GM19035 (cell line): ENCODE data around the gene FBXW4.

ENCODE experiments used
- ATAC-seq: cut with Tn5 transposase; IDR thresholded peaks from one replicate; pipeline ENCODE4 v1.9.1; 2021; ENCODE audit not compliant: unreplicated experiment

The FBXW4 gene

DNA sequence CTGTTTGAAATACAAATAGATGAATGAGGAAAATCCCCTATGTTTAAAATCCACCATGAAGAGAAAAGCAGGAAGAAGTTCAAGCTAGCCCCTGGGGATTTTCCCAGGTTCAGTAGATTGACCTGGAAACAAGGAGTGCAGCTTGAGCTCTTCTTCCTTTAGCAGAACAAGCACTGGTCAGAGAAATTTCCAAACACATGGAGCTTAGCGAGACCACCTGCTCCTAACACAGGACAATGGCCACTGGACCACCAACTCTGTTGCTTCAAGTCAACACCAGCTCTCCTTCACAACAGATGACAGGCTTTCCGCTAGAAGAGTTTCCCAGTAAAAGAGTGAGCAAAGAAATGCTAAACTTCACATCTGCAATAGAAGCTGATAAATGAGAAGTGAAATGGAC is 9.4 kb upstream of the FBXW4 start:
- no peak for ATAC-seq

DNA sequence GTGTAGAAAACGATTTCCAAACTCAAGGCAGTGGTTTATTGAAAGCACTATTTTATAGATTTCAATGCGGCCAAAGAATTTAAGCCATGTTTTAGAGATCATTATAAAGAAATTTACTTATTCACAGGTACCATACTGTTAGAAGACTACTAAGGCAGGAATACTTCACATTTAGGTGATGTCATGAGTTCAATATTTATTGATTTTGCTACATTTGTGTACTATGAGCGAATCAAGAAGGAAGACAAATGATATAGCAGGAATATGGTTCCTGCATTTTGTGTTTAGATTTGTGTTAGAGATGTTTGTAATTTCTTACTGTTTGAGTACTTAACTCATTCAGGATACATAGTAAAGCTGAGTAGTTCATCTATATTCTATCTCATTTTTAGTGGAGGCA is 1.7 kb upstream of the FBXW4 start:
- ATAC-seq: no peak

DNA sequence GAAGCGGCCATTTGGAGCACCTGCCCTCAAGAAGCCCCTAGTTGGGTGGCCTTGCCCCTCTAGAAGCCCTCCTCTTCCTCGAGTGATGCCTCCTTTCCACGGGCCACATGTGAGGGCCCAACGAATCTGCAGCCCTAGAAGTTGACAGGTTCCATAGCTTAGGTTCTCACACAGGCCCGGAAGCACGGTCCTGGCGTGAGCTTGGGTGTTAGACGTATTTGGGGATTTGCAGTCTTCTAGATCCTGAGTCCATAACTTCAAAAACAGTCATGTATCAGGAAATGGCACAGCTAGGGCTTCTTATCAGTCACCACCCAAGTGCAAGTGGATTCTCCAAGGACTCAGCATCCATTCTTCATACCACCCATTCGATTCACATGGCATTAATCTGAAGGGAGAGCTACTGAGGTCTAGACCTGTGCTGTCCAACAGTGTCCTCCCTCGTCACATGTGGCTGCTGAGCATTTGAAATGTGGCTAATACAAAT is 477 bp upstream of the FBXW4 start:
- ATAC-seq: no peak

DNA sequence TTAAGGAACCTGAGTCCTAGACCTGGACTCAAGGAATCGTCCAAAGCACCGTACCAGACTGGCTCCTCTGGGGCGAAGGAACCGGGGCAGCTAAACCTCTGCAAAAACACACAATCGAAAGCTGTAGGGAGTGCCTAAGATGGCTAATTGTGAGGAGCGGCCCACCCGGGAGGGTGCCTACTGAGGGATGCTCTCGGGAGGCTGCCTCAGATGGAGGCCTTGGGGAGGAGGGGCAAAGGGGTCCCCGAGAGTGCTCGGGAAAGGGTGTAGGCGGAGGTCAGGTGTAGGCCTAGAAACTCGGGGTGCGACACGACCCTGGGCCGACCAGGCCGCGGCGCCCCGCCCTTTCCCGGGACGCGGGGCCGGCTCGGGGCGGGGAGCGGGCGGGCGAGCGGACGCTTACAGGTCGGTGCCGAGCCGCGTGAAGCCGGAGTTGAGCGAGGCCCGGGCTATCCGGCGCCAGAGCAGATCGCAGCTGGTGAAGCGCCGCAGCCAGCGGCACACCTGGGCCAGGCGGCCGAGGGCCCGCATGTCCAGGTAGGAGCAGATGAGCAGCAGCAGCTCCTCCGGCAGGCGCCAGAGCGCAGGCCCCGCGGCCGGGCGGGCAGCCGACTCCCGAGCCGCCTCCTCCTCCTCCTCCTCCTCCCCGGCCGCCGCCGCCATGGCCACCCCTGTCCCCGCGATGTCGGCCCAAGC is 844 bp downstream of the FBXW4 start:
- peak; percentile 67 for ATAC-seq

DNA sequence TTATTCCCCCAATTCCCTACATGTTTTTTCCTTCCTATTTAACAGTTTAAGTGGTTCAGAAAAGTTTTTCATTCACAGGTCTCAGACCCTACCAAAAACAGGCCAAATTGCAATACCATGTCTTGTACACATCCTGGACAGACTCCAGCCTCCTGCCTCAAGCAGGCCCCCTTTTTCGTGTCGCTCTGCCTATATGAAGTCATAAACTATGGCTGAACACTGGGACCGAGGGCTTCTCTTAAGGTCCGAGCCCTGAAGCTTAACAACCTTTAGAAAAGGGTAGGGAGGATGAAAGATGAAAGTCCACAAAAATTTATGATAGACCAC is 1.4 kb downstream of the FBXW4 start:
- peak; percentile 9 for ATAC-seq

DNA sequence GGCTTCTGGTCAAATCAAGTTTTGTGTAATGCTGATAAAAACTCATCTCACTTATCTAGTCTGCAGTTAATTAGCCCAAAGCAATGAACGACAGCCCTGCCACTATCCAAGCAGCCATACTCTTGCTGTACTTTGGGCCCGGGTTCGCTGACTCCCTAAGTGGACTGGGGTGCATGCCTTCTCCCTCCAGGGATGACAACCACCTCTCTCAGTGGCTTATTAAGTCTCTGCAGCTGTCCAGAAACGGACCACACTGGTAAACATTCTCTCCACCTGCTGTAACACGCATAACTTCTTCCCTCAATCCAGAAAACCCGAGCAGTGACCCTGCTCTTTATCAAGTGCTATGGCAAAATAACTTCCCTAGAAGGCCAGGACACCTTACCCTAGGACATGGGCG is 3.9 kb downstream of the FBXW4 start:
- no peak for ATAC-seq

DNA sequence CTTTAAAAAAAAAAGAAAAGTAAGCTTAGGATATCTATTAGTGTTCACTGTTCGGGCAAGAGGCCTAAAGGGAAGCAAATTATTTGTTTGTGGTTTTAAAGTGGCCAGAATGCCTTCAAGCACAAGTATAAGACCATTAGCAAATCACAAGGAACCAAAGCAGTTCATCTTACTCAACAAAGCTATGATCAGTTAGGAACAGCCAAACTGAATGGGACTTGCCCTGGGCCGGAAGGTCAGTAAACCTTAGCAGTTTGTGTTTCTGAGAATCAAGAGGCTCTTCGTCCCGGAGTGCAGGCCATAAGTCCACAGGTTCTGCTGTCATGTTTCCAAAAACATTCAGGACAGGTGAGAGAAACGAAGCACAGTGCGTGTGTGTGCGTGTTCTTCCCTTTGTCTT is 4.5 kb downstream of the FBXW4 start:
- no peak for ATAC-seq

DNA sequence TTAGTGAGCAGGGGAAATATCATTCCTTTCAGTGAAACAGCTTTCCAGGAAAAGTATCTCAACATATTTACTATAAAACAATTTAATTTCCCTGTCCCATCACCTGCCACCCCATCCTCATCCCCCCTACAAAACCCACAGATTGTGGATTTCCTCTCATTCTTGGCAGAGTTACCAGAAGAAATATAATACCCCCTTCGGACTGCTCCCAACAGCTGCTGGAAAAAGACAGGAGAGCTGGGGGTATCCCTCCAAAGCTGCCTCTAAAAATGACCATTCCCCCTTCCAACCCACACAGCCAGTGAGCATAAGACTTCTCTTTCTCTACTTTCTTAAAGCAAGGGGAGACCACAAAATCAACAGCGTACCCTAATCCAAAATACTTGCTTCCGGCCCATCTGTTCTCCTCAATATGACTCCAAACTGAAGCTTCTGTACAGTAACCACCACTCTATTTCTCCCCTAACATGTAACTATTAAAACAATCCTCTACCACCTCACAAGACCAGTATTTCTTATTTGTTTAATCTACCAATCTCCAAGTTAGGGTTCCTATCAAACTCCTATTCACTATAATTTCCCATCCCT is 7.8 kb downstream of the FBXW4 start:
- no peak for ATAC-seq

DNA sequence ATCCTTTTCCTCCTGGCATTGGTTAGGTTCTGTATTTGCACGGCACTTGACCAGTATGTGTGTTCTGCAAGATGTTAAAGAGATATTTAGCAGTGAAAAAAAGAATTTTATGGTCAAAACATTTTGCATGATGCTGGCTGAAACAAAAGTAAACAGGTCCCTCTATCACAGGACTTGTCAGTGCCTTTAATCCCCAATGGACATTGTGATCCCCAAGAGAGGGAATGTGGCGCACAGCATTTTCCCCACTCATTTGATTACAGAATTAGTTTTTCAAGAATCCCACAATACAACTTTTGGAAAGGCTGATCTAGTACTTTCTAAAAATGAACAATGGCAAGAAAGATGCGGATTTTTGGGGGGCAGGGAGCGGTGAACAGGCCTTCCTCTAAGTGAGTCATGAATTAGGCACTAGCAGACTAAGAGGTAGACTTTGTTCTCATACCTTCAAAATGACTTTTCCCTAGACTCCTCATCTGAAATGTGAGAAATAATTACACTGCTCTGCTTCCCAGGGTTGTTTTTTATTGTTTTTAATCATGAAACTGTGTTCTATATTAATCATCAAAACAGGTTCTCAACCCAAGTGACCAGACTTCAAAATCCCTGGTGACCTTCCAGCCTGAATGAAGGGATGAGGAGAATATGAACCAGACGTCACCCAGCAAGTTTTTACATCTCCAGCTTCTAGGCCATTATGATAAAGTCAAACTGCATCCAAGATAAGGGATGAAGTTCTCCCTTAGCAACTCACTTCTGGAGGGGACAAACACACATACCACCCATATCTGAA is 8.6 kb downstream of the FBXW4 start:
- ATAC-seq: no peak

DNA sequence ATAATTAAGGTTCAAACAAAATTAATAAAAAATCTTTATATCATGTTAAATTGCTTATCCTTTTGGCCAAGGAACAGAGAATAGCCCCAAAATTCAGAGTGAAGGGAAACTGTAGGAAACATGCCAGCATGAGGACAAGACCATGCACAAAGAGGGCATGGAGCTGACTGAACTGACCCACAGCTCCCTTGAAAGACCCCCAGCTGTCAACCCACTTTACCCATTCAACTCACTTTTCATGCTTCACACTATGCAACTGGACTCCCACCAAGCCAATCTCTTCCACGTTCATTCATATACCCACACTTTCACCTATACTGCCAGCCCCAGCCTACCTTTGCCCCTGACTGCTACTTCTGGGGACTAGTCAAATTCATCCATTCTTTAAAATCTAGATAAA is 10.2 kb downstream of the FBXW4 start:
- ATAC-seq: no peak

DNA sequence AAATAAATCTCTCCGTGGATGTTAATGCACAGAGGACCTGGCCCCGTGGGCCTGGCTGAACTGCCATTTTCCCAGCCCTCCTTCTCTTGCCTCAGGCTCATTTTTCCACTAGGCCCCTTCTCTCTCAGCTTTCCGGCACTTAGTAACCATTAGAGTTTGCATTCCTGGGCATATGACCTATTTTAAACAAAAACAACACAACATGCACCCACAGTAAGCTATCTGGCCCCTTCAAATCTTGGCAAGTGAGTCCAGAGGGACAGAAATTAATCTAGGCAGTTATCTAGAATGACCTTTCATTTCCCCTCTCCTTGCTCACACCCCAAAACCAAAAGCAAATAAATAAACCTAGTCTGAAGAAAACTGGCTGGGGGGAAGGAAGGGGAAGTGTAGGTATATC is 11.7 kb downstream of the FBXW4 start:
- no peak for ATAC-seq

DNA sequence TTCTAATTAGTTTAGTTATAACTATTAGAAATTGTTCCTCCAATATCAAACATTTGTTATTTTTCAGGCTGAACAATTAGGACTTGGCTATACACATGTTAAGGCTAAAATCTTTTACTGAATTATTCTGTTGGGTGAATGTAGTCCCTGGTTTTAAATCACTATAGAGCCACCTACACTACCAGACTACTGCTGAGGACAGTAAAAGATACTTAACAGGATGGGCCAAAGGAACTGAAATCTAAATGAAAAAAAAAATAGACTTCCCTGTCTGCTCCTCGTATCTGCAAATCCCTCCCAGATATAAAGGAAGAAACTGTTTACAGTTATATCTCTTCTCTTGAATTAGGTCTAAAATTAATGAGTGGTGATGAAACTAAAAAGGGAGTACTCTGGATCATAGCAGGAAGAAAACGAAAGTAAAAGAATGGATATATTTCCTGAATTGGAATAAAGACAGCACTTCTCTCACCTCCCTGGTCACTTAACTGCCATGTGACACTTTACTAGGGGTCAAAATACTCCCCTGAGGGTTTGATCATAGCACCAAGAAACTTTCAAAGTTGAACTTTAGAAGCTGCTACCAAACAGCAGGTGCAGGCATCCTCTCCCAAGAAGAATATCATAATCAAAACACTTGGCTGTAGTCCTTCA is 12.7 kb downstream of the FBXW4 start:
- no peak for ATAC-seq

DNA sequence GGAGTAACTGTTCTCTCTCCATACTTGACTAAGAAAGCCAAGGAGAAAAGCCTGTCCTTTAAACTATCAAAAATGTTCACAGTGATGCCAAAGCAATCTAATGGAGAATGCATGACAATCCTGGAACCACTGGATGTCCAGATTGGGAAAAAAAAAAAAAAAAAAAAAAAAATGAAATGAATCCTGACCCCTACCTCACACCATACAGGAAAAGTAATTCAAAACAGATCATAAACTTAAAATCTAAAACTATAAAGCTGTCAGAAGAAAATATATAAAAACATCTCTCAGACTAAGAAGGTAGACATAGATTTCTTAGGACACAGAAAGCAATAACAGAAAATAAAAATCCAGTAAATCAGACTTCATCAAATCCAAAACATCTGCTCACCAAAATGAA is 18.4 kb downstream of the FBXW4 start:
- ATAC-seq: no peak

DNA sequence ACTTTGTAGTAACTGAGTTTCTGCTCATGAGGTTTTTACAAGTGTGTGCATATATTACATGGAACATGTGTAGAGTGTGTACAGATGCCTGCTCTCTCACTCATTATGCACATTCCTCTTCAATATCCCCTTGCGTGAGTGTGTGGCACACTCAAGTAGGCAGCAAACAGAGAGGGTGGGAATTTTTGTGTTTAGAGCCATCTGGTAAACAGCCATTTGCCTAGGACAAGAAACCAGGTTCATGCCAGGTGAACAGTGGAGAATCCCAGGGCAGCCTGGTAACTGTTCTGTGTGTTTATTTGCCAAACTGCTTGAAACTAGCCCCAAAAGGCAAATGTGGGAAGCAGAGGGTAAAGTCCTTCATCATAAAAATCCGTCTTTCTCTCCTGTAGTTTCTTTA is 19.9 kb downstream of the FBXW4 start:
- ATAC-seq: no peak

DNA sequence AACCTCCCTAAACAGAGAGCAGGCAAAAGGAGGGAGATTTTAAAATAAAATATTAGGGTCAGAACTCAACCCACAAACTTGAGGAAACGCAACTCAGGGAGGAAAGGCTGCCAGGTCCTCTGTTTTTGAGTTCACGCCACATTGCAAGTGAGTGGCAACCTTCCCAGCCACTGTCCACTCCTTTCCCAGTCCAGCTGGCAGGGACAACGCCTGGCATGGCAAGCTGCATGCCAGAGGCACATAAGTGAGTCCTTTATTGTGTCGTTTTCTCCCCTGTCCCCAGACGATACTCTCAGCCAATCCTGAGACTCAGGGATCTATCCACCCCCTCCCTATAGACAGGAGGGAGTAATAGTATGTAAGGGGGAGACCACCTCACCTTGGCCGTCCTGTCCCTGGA is 22.4 kb downstream of the FBXW4 start:
- ATAC-seq: no peak

DNA sequence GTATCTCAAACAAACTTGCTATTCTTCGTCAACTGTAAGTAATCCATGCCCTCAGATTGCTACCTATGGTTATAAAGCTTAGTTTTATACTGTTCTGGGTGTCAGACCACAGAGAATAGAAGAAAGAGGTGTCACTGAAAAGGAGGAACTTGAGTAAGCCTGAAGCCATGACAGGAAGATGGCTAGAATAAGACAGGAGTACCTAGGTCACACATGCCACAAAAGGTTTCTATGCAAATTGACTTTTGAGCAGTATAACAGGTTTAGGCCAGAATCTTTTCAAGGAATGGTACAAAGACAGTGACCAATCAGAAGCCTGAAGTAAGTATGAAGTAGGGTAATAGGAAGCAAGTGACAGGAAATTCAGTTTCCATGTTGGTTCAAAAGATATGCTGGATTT is 23.5 kb downstream of the FBXW4 start:
- ATAC-seq: no peak

DNA sequence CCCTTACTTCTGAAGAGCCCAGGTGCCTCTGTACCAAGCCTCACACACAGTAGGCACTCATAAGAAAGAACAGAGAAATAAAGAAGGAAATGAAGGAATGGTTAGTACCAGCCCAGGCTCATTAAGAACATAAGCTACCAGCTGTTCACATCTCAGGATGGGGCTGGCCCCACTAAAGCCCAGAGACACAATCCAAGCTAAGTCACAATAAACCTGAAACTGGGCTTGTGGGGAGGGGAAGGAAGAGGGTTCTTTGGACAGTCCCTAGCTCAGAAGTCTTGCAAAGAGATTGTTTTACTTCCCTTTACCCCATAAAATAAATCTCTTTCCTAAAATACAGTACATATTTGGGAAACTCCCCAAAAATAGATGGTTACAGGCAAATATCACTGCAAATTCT is 24.3 kb downstream of the FBXW4 start:
- no peak for ATAC-seq

DNA sequence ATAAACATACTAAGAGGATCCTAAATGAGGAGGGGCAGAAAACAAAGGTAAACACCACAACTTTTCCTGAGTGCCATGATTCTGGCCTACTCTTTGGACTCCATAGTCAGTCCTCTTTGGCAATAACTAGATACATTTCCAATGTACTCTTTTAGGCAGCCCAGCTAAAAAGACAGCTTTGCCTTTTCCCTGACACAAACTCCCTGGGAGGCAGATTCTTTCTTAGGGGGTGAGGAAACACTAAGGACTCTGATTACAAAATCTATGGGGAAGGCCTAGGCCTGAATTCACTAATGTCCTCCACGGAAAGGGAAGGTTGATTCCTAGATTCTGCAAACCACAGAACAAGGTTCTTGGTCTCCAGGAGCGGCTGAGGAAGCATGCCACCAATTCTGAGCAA is 25.8 kb downstream of the FBXW4 start:
- ATAC-seq: no peak

DNA sequence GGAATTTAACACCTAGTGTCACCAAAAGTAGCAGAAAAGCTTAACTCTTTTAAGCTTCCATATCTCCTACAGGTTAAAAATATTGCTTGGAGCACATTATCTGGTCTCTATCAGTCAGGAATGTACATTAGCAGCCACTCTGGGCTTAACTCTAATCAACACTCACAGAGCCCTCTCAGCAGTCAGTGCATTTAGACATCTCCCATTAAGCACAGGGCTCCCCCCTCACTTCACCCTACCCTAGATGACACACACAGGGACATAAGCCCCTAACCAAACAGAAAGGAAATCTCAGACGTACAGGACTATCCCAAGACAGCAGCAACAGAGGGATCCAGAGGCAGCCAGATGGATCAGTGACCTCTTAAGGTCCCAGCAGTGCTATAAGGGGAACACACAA is 26.4 kb downstream of the FBXW4 start:
- ATAC-seq: no peak

DNA sequence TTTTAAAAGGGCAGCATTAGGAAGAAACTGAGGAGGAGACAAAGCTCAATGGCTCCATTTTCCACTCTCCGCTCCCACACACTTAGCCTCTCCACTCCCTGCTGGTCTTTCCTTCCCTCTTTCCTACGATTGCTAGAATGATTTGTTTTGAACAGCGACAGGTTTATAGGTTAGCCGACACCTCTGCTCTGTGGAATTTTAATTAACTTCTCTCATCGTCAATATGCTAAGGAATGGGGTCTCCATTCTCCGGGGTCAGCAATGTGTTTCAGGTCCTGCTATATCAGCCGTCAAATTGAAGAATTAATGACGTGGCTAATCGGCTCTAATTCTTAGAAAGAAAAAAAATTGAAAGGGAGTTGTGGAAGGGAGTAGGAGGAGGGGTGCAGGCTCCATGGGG is 28.9 kb downstream of the FBXW4 start:
- ATAC-seq: no peak

DNA sequence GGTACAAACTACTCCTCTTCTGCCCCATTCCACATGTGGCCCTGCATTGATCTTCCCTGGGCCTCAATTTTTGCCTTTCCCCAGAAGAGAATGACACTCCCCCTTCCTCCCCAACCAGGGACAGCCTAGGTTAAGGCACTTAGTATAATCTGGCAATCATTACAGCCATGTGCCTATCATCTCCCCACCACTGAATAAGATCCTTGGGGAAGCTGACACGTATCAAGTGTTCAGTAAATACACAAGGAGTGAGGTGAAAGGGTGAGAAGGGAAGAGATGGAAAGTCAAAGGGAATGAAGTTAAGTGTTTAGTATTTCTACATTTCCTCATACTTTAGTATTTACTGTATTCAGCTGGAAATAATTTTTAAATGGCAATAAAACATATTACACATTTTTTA is 31.9 kb downstream of the FBXW4 start:
- no peak for ATAC-seq

DNA sequence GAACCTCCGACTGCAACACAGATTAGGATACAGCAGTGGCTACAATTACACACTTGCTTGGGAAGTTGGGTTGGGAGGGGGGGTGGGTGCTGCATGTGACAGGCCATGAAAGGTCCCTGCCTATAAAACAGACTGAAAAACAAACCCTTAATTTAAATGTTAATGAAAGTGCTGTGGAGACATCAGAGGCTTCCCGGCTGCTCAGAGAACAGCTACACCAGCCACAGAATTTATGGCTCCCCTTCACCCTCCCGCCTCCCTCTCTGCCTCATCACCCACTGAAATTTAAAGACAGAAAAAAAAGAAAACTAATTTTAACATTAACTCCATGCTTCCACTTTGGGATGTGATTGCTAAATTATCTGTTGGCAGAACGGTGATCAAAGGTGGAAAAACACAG is 34.7 kb downstream of the FBXW4 start:
- no peak for ATAC-seq
